ENCODE measurements around the gene TSC1.

Gene TSC1

GRCh38 chr9:132896264-132896663 is 48.2 kb downstream of the TSC1 start:
- TF ChIP-seq EZH2phosphoT487 (conservative IDR thresholded peaks at IDR 0.05; ENCODE audit: low read length): no peak
- no peak for TF ChIP-seq CTCF (IDR thresholded peaks at IDR 0.05; ENCODE audit: insufficient read depth, low read length, poor library complexity, severe bottlenecking)
- no peaks in the 10 kb centered on the region for H3F3A ChIP-seq (ENCODE audit: insufficient read depth)
- no peaks in the 10 kb centered on the region for H3K9me2 ChIP-seq (replicated peaks; ENCODE audit: insufficient read depth, low read length)
- no peaks in the 10 kb centered on the region for H3K36me3 ChIP-seq (ENCODE audit: low read length)
- H3K9ac ChIP-seq (ENCODE audit: low read length): no peak overlapping the region
- no peaks in the 10 kb centered on the region for H3K79me2 ChIP-seq (ENCODE audit: insufficient read depth, low read length)
- no peak overlapping the region for H3K27ac ChIP-seq (ENCODE audit: low read depth, low read length)
- no peaks in the 10 kb centered on the region for H3K27me3 ChIP-seq (ENCODE audit: low read length)
- no peak overlapping the region for H2AFZ ChIP-seq (ENCODE audit: low read depth, low read length, severe bottlenecking)
- no peaks in the 10 kb centered on the region for H3K9me3 ChIP-seq (ENCODE audit: insufficient read depth, low read length)
- no peak overlapping the region for H3K4me2 ChIP-seq (ENCODE audit: low read depth, low read length, poor library complexity, severe bottlenecking)
- H4K20me1 ChIP-seq (ENCODE audit: low read depth, low read length): no peaks in the 10 kb centered on the region
- H3K4me3 ChIP-seq (ENCODE audit: insufficient read depth, low read length, poor library complexity, severe bottlenecking): no peak overlapping the region

- no peak overlapping the region for H3K4me3 ChIP-seq (ENCODE audit: insufficient read depth, low read length, poor library complexity, severe bottlenecking)
- H3K9me3 ChIP-seq (ENCODE audit: insufficient read depth, low read length): no peaks in the 10 kb centered on the region
- no peak overlapping the region for H3K27ac ChIP-seq (ENCODE audit: low read depth, low read length)
- no peak overlapping the region for H3K4me2 ChIP-seq (ENCODE audit: low read depth, low read length, poor library complexity, severe bottlenecking)
- no peaks in the 10 kb centered on the region for H3K9me2 ChIP-seq (replicated peaks; ENCODE audit: insufficient read depth, low read length)
- H4K20me1 ChIP-seq (ENCODE audit: low read depth, low read length): no peaks in the 10 kb centered on the region
- no peaks in the 10 kb centered on the region for H3K79me2 ChIP-seq (ENCODE audit: insufficient read depth, low read length)
- H2AFZ ChIP-seq (ENCODE audit: low read depth, low read length, severe bottlenecking): no peak overlapping the region
- H3K36me3 ChIP-seq (ENCODE audit: low read length): no peaks in the 10 kb centered on the region
- H3K9ac ChIP-seq (ENCODE audit: low read length): no peak overlapping the region
- H3F3A ChIP-seq (ENCODE audit: insufficient read depth): no peaks in the 10 kb centered on the region
- TF ChIP-seq EZH2phosphoT487 (conservative IDR thresholded peaks at IDR 0.05; ENCODE audit: low read length) (no peak), CTCF (IDR thresholded peaks at IDR 0.05; ENCODE audit: insufficient read depth, low read length, poor library complexity, severe bottlenecking) (no peak)
- no peaks in the 10 kb centered on the region for H3K27me3 ChIP-seq (ENCODE audit: low read length)
Observed at GRCh38 chr9:132894862-132895835, 49.3 kb downstream of the TSC1 start.

GRCh38 chr9:132894346-132894745 is 50.1 kb downstream of the TSC1 start:
- TF ChIP-seq CTCF (IDR thresholded peaks at IDR 0.05; ENCODE audit: insufficient read depth, low read length, poor library complexity, severe bottlenecking): no peak
- no peak for TF ChIP-seq EZH2phosphoT487 (conservative IDR thresholded peaks at IDR 0.05; ENCODE audit: low read length)
- no peaks in the 10 kb centered on the region for H3K27me3 ChIP-seq (ENCODE audit: low read length)
- no peaks in the 10 kb centered on the region for H3F3A ChIP-seq (ENCODE audit: insufficient read depth)
- no peak overlapping the region for H3K27ac ChIP-seq (ENCODE audit: low read depth, low read length)
- no peak overlapping the region for H3K4me2 ChIP-seq (ENCODE audit: low read depth, low read length, poor library complexity, severe bottlenecking)
- H3K9ac ChIP-seq (ENCODE audit: low read length): no peak overlapping the region
- no peaks in the 10 kb centered on the region for H4K20me1 ChIP-seq (ENCODE audit: low read depth, low read length)
- no peaks in the 10 kb centered on the region for H3K9me2 ChIP-seq (replicated peaks; ENCODE audit: insufficient read depth, low read length)
- no peaks in the 10 kb centered on the region for H3K79me2 ChIP-seq (ENCODE audit: insufficient read depth, low read length)
- H3K4me3 ChIP-seq (ENCODE audit: insufficient read depth, low read length, poor library complexity, severe bottlenecking): no peak overlapping the region
- no peak overlapping the region for H2AFZ ChIP-seq (ENCODE audit: low read depth, low read length, severe bottlenecking)
- H3K9me3 ChIP-seq (ENCODE audit: insufficient read depth, low read length): no peaks in the 10 kb centered on the region
- H3K36me3 ChIP-seq (ENCODE audit: low read length): no peaks in the 10 kb centered on the region
